Gastrocnemius medialis (tissue), 4 donors: ENCODE data around the gene PPDPF. TPM values are rescaled to one million over a fixed set of nuclear protein-coding genes. Genes with fewer than 3 reads are reported as not detected.

Experiments used
- ATAC-seq, 2 donors: fragments of 150-250 bp; one replicate each; pipeline ENCODE4 v1.9.1; 2016
- DNase-seq, 2 donors: peaks; one replicate each; pipeline ENCODE4 v3.0.0-alpha.2; 2019
- H3K27ac ChIP-seq, 4 donors: fragments of 200-600 bp; sonication (generic); 1 replicate in 1 of 4; 2 replicates in 3 of 4; pipeline ENCODE4 v1.5.1; 2016 to 2018; ENCODE audit warnings: mild to moderate bottlenecking in 2 of 4, moderate library complexity in 1 of 4
- H3K27me3 ChIP-seq, 3 donors: fragments of 200-600 bp; sonication (generic) in 2 of 3; 1 replicate in 1 of 3; 2 replicates in 2 of 3; pipeline versions ENCODE4 v1.5.1 to v1.6.0; 2016 to 2019; ENCODE audit warnings: mild to moderate bottlenecking in 1 of 3, moderate library complexity in 1 of 3
- H3K36me3 ChIP-seq, 2 donors: fragments of 200-600 bp; sonication (generic) in 1 of 2; one replicate each; pipeline ENCODE4 v1.5.1; 2017 to 2018
- H3K4me1 ChIP-seq, 2 donors: fragments of 200-600 bp; sonication (generic) in 1 of 2; one replicate each; pipeline ENCODE4 v1.5.1; 2016 to 2017; ENCODE audit warnings: mild to moderate bottlenecking in 2 of 2
- H3K4me3 ChIP-seq, 4 donors: fragments of 200-600 bp; sonication (generic) in 3 of 4; 1 replicate in 1 of 4; 2 replicates in 3 of 4; pipeline ENCODE4 v1.5.1; 2016 to 2019; ENCODE audit warnings: mild to moderate bottlenecking in 2 of 4
- H3K9me3 ChIP-seq, 3 donors: fragments of 200-600 bp; sonication (generic) in 2 of 3; 1 replicate in 1 of 3; 2 replicates in 2 of 3; pipeline ENCODE4 v1.5.1; 2016 to 2019
- CTCF ChIP-seq, 5 experiments: fragments of 450-650 bp in 3 of 5; fragments of 200-600 bp in 2 of 5; sonication (generic) in 2 of 5; IDR thresholded peaks in 4 of 5; conservative IDR thresholded peaks in 1 of 5; 1 replicate in 4 of 5; 2 replicates in 1 of 5; pipeline ENCODE4 v1.5.1; 2016 to 2019; ENCODE audit warnings: antibody characterized with exemption in 5 of 5, mild to moderate bottlenecking in 3 of 5, moderate library complexity in 3 of 5
- POLR2A ChIP-seq, 2 donors: fragments of 450-650 bp; IDR thresholded peaks; one replicate each; pipeline ENCODE4 v1.6.1; 2017; ENCODE audit warnings: antibody characterized with exemption in 2 of 2, mild to moderate bottlenecking in 2 of 2, moderate library complexity in 2 of 2
- in situ Hi-C, 4 donors: fragments of 200-750 bp; cut with MboI; loops; one replicate each; pipeline versions ENCODE4 v1.15.0 to v1.8.0; 2017; ENCODE audit warnings: low sequenced_read_pairs in 4 of 4
- intact Hi-C: fragments of 100-400 bp; cut with DNase I; formaldehyde crosslinking; loops from one replicate; pipeline ENCODE4 v1.15.1; 2023; ENCODE audit warnings: low total_unique reads
- total RNA-seq, 4 donors: library from RNA; depleted of rRNA; stranded (reverse); fragments of >200 nt; gene quantifications; one replicate each; pipeline versions ENCODE4 v1.1.0 to v1.2.3, GENCODE V29; 2016

PPDPF gene
- total RNA-seq, 4 donors from 2014 or later, result 50.2 to 207 (median 76.1) TPM

- in situ Hi-C loops, result loop anchor here in 1 of 4 donors (25.0 kb wide), 1 partner anchor 107 kb away; the partner anchor contains the start of gene GMEB2
- H3K27me3 ChIP-seq, result peaks cover 35 to 46% (median 41%) of the 10 kb centered on the region in 3 donors
- no peak overlapping the region for H3K27ac ChIP-seq
- ATAC-seq, result no peak
- no peaks in the 10 kb centered on the region for H3K9me3 ChIP-seq
- no peaks in the 10 kb centered on the region for H3K36me3 ChIP-seq
- no peak for DNase-seq
- no peak overlapping the region for H3K4me3 ChIP-seq
- intact Hi-C loops, result no loop called here
- no peak for TF ChIP-seq CTCF (IDR thresholded peaks at IDR 0.05 in 4 of 5, conservative IDR thresholded peaks at IDR 0.05 in 1 of 5)
- no peak for TF ChIP-seq POLR2A (IDR thresholded peaks at IDR 0.05)
- no peaks in the 10 kb centered on the region for H3K4me1 ChIP-seq
These were observed 10.2 kb downstream of the PPDPF start for GRCh38 chr20:63530788-63531160.

GRCh38 chr20:63531686-63532448 lies 11.3 kb downstream of the PPDPF start:
- intact Hi-C loops (no loop called here), in situ Hi-C loops (loop anchor here in 1 of 4 donors (25.0 kb wide), 1 partner anchor 105 kb away; the partner anchor contains the start of gene GMEB2)
- peaks cover 41 to 54% (median 44%) of the 10 kb centered on the region in 3 donors for H3K27me3 ChIP-seq
- no peak overlapping the region for H3K27ac ChIP-seq
- no peak for TF ChIP-seq POLR2A (IDR thresholded peaks at IDR 0.05)
- no peak for TF ChIP-seq CTCF (IDR thresholded peaks at IDR 0.05 in 4 of 5, conservative IDR thresholded peaks at IDR 0.05 in 1 of 5)
- H3K4me1 ChIP-seq, result no peaks in the 10 kb centered on the region
- no peak overlapping the region for H3K4me3 ChIP-seq
- DNase-seq (no peak), ATAC-seq (no peak)
- no peaks in the 10 kb centered on the region for H3K36me3 ChIP-seq
- no peaks in the 10 kb centered on the region for H3K9me3 ChIP-seq

- no peaks in the 10 kb centered on the region for H3K4me1 ChIP-seq
- H3K36me3 ChIP-seq, result no peaks in the 10 kb centered on the region
- H3K27ac ChIP-seq, result no peak overlapping the region
- H3K9me3 ChIP-seq, result no peaks in the 10 kb centered on the region
- no peak for ATAC-seq
- no peak for DNase-seq
- H3K4me3 ChIP-seq, result no peak overlapping the region
- in situ Hi-C loops, result loop anchor here in 1 of 4 donors (25.0 kb wide), 1 partner anchor 105 kb away; the partner anchor contains the start of gene GMEB2
- H3K27me3 ChIP-seq, result peaks cover 45 to 55% (median 45%) of the 10 kb centered on the region in 3 donors
- intact Hi-C loops, result no loop called here
- TF ChIP-seq CTCF (IDR thresholded peaks at IDR 0.05 in 4 of 5, conservative IDR thresholded peaks at IDR 0.05 in 1 of 5) (no peak), POLR2A (IDR thresholded peaks at IDR 0.05) (no peak)
These were observed 11.9 kb downstream of the PPDPF start for GRCh38 chr20:63532449-63532971.

- no peaks in the 10 kb centered on the region for H3K9me3 ChIP-seq
- H3K4me3 ChIP-seq, result no peak overlapping the region
- ATAC-seq (no peak), DNase-seq (no peak)
- H3K36me3 ChIP-seq, result no peaks in the 10 kb centered on the region
- in situ Hi-C loops, result loop anchor here in 1 of 4 donors (25.0 kb wide), 1 partner anchor 104 kb away; the partner anchor contains the start of gene GMEB2
- peaks cover 45 to 55% (median 45%) of the 10 kb centered on the region in 3 donors for H3K27me3 ChIP-seq
- peaks cover 0 to 4% of the 10 kb centered on the region in 2 donors for H3K4me1 ChIP-seq
- TF ChIP-seq POLR2A (IDR thresholded peaks at IDR 0.05) (no peak), CTCF (IDR thresholded peaks at IDR 0.05 in 4 of 5, conservative IDR thresholded peaks at IDR 0.05 in 1 of 5) (no peak)
- intact Hi-C loops, result no loop called here
- H3K27ac ChIP-seq, result no peak overlapping the region
These were observed 12.8 kb downstream of the PPDPF start for GRCh38 chr20:63533388-63533787.
